CD14-positive monocyte (primary cell): Measurements from ENCODE around the gene ANO5. TPM values are rescaled to one million over a fixed set of nuclear protein-coding genes. Genes with fewer than 3 reads are reported as not detected.

Experiments used
- DNase-seq, 3 donors: peaks; one replicate each; pipeline ENCODE4 v3.0.0-alpha.2; 2011 to 2022
- H2AFZ ChIP-seq: 2 replicates; pipeline ENCODE4 v1.6.0; 2012; ENCODE audit warnings: mild to moderate bottlenecking, low read depth, low read length, inconsistent platforms; ENCODE audit not compliant: insufficient read depth, poor library complexity, severe bottlenecking
- H3K27ac ChIP-seq, 2 donors: 1 replicate in 1 of 2; 2 replicates in 1 of 2; pipeline ENCODE4 v1.5.1; 2012 to 2013; ENCODE audit warnings: low read length in 2 of 2, control low read depth in 1 of 2, inconsistent platforms in 1 of 2, low read depth in 1 of 2, mild to moderate bottlenecking in 1 of 2
- H3K27me3 ChIP-seq, 2 donors: one replicate each; pipeline versions ENCODE4 v1.6.0 to v1.6.1; 2011 to 2013; ENCODE audit warnings: low read length in 2 of 2; ENCODE audit not compliant: control insufficient read depth in 2 of 2, insufficient read depth in 2 of 2
- H3K36me3 ChIP-seq, 2 donors: replicated peaks in 1 of 2; 1 replicate in 1 of 2; 2 replicates in 1 of 2; pipeline versions ENCODE4 v1.5.1 to v1.6.1; 2012 to 2013; ENCODE audit warnings: low read length in 2 of 2, control low read depth in 1 of 2, inconsistent platforms in 1 of 2, mild to moderate bottlenecking in 1 of 2; ENCODE audit not compliant: insufficient read depth in 2 of 2, control insufficient read depth in 1 of 2
- H3K4me1 ChIP-seq, 2 donors: 1 replicate in 1 of 2; 2 replicates in 1 of 2; pipeline versions ENCODE4 v1.5.1 to v1.6.1; 2012 to 2013; ENCODE audit warnings: low read length in 2 of 2, control low read depth in 1 of 2, inconsistent platforms in 1 of 2, mild to moderate bottlenecking in 1 of 2, moderate library complexity in 1 of 2; ENCODE audit not compliant: insufficient read depth in 2 of 2, control insufficient read depth in 1 of 2
- H3K4me2 ChIP-seq: replicated peaks from 2 replicates; pipeline ENCODE3; 2012; ENCODE audit warnings: low read length, moderate library complexity, mild to moderate bottlenecking; ENCODE audit not compliant: poor library complexity, severe bottlenecking; ENCODE audit errors: extremely low read depth
- H3K4me3 ChIP-seq, 3 experiments: fragments of 200-600 bp in 1 of 3; sonication (generic) in 1 of 3; replicated peaks in 1 of 3; 1 replicate in 2 of 3; 2 replicates in 1 of 3; pipeline ENCODE4 v1.5.1; 2011 to 2013; ENCODE audit warnings: low read length in 3 of 3, mild to moderate bottlenecking in 3 of 3, control low read depth in 2 of 3, low read depth in 2 of 3, inconsistent platforms in 1 of 3, moderate library complexity in 1 of 3
- H3K79me2 ChIP-seq: 2 replicates; pipeline ENCODE4 v1.6.0; 2012; ENCODE audit warnings: mild to moderate bottlenecking, control low read depth, inconsistent platforms, low read length, moderate library complexity; ENCODE audit not compliant: insufficient read depth
- H3K9ac ChIP-seq: 2 replicates; pipeline ENCODE4 v1.6.0; 2017; ENCODE audit warnings: low read length, mild to moderate bottlenecking; ENCODE audit not compliant: insufficient read depth, poor library complexity, severe bottlenecking
- H3K9me3 ChIP-seq, 2 donors: replicated peaks in 1 of 2; 1 replicate in 1 of 2; 2 replicates in 1 of 2; pipeline versions ENCODE4 v1.5.1 to v1.6.1; 2012 to 2013; ENCODE audit warnings: low read length in 2 of 2, control low read depth in 1 of 2; ENCODE audit not compliant: control insufficient read depth in 1 of 2, insufficient read depth in 1 of 2
- H4K20me1 ChIP-seq: 2 replicates; pipeline ENCODE4 v1.6.0; 2012; ENCODE audit warnings: mild to moderate bottlenecking, low read length, control low read depth, moderate library complexity; ENCODE audit not compliant: insufficient read depth
- H3K27ac Mint-ChIP-seq, 7 donors: one replicate each; pipeline ENCODE4 v1.8.0; 2020; ENCODE audit warnings: mild to moderate bottlenecking in 7 of 7, mixed read lengths in 7 of 7, moderate library complexity in 6 of 7, inconsistent platforms in 2 of 7
- H3K27me3 Mint-ChIP-seq, 3 donors: one replicate each; pipeline ENCODE4 v1.8.0; 2021 to 2022; ENCODE audit warnings: low read depth in 3 of 3, mild to moderate bottlenecking in 3 of 3, mixed read lengths in 3 of 3, moderate library complexity in 3 of 3, inconsistent platforms in 1 of 3
- H3K36me3 Mint-ChIP-seq, 2 donors: one replicate each; pipeline ENCODE4 v1.8.0; 2020; ENCODE audit warnings: mixed read lengths in 2 of 2, inconsistent platforms in 1 of 2, mild to moderate bottlenecking in 1 of 2
- H3K4me1 Mint-ChIP-seq: one replicate; pipeline ENCODE4 v1.8.0; 2020; ENCODE audit warnings: mild to moderate bottlenecking, mixed read lengths
- H3K4me3 Mint-ChIP-seq, 2 donors: one replicate each; pipeline ENCODE4 v1.8.0; 2020; ENCODE audit warnings: mild to moderate bottlenecking in 2 of 2, mixed read lengths in 2 of 2, moderate library complexity in 1 of 2
- H3K9me3 Mint-ChIP-seq, 7 donors: one replicate each; pipeline ENCODE4 v1.8.0; 2020 to 2022; ENCODE audit warnings: mixed read lengths in 7 of 7, mild to moderate bottlenecking in 6 of 7, moderate library complexity in 6 of 7, inconsistent platforms in 2 of 7
- WGBS: methylation state at CpG from one replicate; pipeline ENCODE4 v1.1.5; 2013; ENCODE audit warnings: missing lambda C conversion rate; ENCODE audit not compliant: insufficient coverage; 5-methylcytosine and 5-hydroxymethylcytosine counted together
- intact Hi-C, 2 donors: fragments of 100-400 bp; cut with micrococcal nuclease; formaldehyde crosslinking; loops; one replicate each; pipeline versions ENCODE4 v1.15.0 to v1.15.1; 2023
- polyA plus RNA-seq, 3 donors: library from polyadenylated mRNA; depleted of rRNA in 1 of 3; unstranded in 2 of 3; stranded (reverse) in 1 of 3; fragments of 300-500 nt in 2 of 3; fragments of >200 nt in 1 of 3; fragmentation: Illumina TruSeq in 2 of 3; gene quantifications; 1 replicate in 2 of 3; 2 replicates in 1 of 3; pipeline ENCODE4 v1.2.3, GENCODE V29; 2012 to 2021
- TF ChIP-seq, protein P1 (sequence below): fragments of 200-600 bp; IDR thresholded peaks from one replicate; pipeline ENCODE4 v1.8.0; 2022; ENCODE audit warnings: antibody characterized with exemption, mild to moderate bottlenecking

Gene ANO5
- polyA plus RNA-seq, 3 donors = 1.0 to 1.4 (median 1.1) TPM

DNA sequence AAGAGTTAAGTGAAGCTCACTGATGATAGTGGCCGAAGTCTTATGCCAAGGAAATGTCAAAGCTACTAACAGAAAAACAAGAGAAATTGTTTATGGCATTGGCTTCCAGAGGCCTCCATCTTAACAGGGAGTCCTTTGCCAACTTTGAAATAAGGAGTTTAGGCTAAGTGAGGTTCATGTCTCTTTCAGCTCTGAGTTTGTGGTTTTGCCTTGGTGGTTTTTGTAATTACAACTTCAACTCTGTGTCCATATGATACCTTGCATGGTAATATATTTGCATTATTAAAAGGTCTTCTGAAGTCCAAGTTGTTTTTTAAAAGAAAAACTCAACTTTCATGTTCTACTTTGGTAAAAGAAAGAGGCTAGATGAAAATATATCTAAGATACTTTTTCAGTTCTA, 31.4 kb upstream of the ANO5 start:
- Histone ChIP-seq H4K20me1 (no peaks in the 10 kb centered on the region), H3K36me3 (no peaks in the 10 kb centered on the region), H3K9me3 (no peaks in the 10 kb centered on the region), H3K4me2 (no peak overlapping the region), H2AFZ (no peak overlapping the region), H3K79me2 (no peaks in the 10 kb centered on the region), H3K9ac (no peak overlapping the region), H3K27ac (no peak overlapping the region), H3K4me1 (peaks cover 34 to 48% of the 10 kb centered on the region in 2 donors), H3K4me3 (no peak overlapping the region), H3K27me3 (no peaks in the 10 kb centered on the region)
- Mint-ChIP-seq H3K27ac (no peak overlapping the region), H3K4me1 (peaks cover 39% of the 10 kb centered on the region), H3K36me3 (no peaks in the 10 kb centered on the region), H3K4me3 (no peak overlapping the region), H3K27me3 (peaks cover 0 to 3% (median 1%) of the 10 kb centered on the region in 3 donors), H3K9me3 (no peaks in the 10 kb centered on the region)
- no CpG with 5 or more reads among the region's 1 CpG for WGBS
- no peak for DNase-seq
- intact Hi-C loops = no loop called here
- TF ChIP-seq, protein P1, sequence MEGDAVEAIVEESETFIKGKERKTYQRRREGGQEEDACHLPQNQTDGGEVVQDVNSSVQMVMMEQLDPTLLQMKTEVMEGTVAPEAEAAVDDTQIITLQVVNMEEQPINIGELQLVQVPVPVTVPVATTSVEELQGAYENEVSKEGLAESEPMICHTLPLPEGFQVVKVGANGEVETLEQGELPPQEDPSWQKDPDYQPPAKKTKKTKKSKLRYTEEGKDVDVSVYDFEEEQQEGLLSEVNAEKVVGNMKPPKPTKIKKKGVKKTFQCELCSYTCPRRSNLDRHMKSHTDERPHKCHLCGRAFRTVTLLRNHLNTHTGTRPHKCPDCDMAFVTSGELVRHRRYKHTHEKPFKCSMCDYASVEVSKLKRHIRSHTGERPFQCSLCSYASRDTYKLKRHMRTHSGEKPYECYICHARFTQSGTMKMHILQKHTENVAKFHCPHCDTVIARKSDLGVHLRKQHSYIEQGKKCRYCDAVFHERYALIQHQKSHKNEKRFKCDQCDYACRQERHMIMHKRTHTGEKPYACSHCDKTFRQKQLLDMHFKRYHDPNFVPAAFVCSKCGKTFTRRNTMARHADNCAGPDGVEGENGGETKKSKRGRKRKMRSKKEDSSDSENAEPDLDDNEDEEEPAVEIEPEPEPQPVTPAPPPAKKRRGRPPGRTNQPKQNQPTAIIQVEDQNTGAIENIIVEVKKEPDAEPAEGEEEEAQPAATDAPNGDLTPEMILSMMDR = no peak

DNA sequence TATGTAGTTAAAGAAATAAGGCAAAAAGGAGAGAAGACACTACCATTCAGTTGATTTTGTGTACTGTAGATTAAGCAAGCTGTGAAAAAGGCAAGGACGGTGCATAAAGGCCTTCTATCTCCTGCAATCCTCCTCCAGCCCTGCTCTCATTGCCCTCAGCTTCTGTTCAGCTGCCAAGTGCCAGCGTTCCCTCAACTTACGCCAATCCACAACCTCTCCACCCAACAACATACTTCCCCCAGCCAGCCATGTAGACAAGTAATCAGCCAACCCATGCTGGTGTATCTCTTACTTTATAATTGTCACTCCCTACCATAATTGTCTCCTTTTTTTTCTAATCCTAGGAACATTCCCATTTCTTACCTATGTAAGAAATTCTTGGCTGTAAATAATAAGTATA, 30.1 kb upstream of the ANO5 start:
- Histone ChIP-seq H2AFZ (peak overlapping the region; percentile 64), H3K36me3 (no peaks in the 10 kb centered on the region), H3K4me1 (peaks cover 32 to 44% of the 10 kb centered on the region in 2 donors), H3K4me3 (peak overlapping the region in 1 of 3 experiments; percentile 58), H3K27me3 (no peaks in the 10 kb centered on the region), H3K27ac (peak overlapping the region; percentile 31 to 73), H3K4me2 (peak overlapping the region; percentile 65), H3K9ac (peak overlapping the region; percentile 33), H3K9me3 (no peaks in the 10 kb centered on the region), H4K20me1 (no peaks in the 10 kb centered on the region), H3K79me2 (no peaks in the 10 kb centered on the region)
- intact Hi-C loops = no loop called here
- Mint-ChIP-seq H3K36me3 (no peaks in the 10 kb centered on the region), H3K27me3 (peaks cover 0 to 3% (median 1%) of the 10 kb centered on the region in 3 donors), H3K4me1 (peaks cover 37% of the 10 kb centered on the region), H3K9me3 (no peaks in the 10 kb centered on the region), H3K27ac (peak overlapping the region; percentile 79 to 92 (median 90)), H3K4me3 (peak overlapping the region; percentile 17 to 68)
- WGBS = 6% methylated on average over 3 of the region's 3 CpGs
- TF ChIP-seq, protein P1 = no peak
- DNase-seq = peak; percentile 11 to 33 (median 12)
